ENCODE measurements around the gene CHIT1.
A peak's percentile ranks its signal among the peaks of the same experiment; 100 is the strongest.

The CHIT1 gene

DNA sequence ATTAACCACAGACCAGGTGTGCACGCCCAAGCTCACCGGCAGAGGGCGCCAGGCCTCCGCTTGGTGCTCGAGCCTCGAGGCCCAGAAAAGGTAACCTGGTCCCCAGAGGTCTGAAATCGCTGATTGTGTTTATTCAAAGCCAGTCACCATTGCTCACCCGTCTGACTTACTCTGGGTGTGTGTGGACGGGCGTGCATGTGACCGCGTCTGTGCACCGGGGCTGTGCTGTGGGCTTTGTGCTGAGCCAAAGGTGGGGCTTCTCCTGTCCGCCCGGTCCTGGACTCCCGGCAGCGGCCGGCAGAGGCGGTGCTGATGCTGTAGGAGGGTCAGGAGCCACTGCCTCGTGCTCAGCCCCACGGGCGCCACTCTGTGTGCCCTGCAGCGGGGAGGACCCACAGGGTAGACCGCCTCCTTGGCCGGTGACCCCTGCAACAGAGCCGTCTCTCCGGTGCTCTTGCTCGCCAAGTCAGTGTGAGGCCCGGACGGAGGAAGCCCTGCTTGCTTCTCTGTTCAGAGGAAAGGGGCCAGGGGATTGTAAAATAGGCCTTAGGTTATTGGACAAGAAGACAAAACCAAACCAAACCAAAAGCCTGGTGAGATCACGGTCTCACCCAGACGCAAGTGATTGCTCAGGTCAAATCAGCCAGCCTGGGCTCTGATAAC, 43.9 kb upstream of the CHIT1 start:
- no peak overlapping the region for H3K4ac ChIP-seq (ENCODE audit: low read depth, low read length)
- H2BK12ac ChIP-seq (ENCODE audit: low read length), result no peak overlapping the region
- H4K91ac ChIP-seq (ENCODE audit: low read depth, low read length), result peak overlapping the region; percentile 2
- H2BK5ac ChIP-seq (ENCODE audit: low read depth, low read length, poor library complexity), result no peak overlapping the region
- no peak overlapping the region for H3K27ac ChIP-seq (ENCODE audit: low read depth, low read length)
- H3K4me2 ChIP-seq (ENCODE audit: low read length), result peak overlapping the region; percentile 82
- H3K14ac ChIP-seq (ENCODE audit: low read length), result peak overlapping the region; percentile 33
- H2AK5ac ChIP-seq (ENCODE audit: low read length), result no peak overlapping the region
- H3K79me1 ChIP-seq (ENCODE audit: low read length), result peaks cover 6% of the 10 kb centered on the region
- peak; percentile 79 to 95 for DNase-seq
- no peak overlapping the region for H3K4me3 ChIP-seq (ENCODE audit: low read depth, low read length)
- no peak overlapping the region for H3K23ac ChIP-seq (ENCODE audit: low read length)
- H2AFZ ChIP-seq (ENCODE audit: insufficient read depth, low read length, poor library complexity), result peak overlapping the region; percentile 38
- H3K36me3 ChIP-seq (ENCODE audit: control insufficient read depth in 1 of 2, insufficient read depth in 2 of 2, low read length in 2 of 2), result no peaks in the 10 kb centered on the region
- no peak overlapping the region for H3K9ac ChIP-seq (ENCODE audit: low read length)
- no peak overlapping the region for H3K18ac ChIP-seq (ENCODE audit: low read length)
- peaks cover 7 to 11% of the 10 kb centered on the region in 2 experiments for H3K4me1 ChIP-seq (ENCODE audit: control insufficient read depth in 1 of 2, insufficient read depth in 2 of 2, low read length in 2 of 2)
- no CpG with 5 or more reads among the region's 32 CpGs for WGBS (ENCODE audit: extremely low coverage, insufficient coverage, insufficient read length)
- H3K9me3 ChIP-seq (ENCODE audit: insufficient read depth, low read depth, low read length), result peaks cover 2% of the 10 kb centered on the region
- no peak overlapping the region for H2BK120ac ChIP-seq (ENCODE audit: insufficient read depth, low read length, poor library complexity)
- no peaks in the 10 kb centered on the region for H3K27me3 ChIP-seq (ENCODE audit: insufficient read depth, low read length)
- H3K79me2 ChIP-seq (ENCODE audit: control insufficient read depth, insufficient read depth, low read length, poor library complexity), result no peaks in the 10 kb centered on the region
- peak overlapping the region; percentile 32 for H4K8ac ChIP-seq (ENCODE audit: low read depth, low read length)
- peak overlapping the region; percentile 20 for H4K12ac ChIP-seq (ENCODE audit: low read depth, low read length)

GRCh38 chr1:203272633-203273205, 43.2 kb upstream of the CHIT1 start:
- H2AFZ ChIP-seq (ENCODE audit: insufficient read depth, low read length, poor library complexity), result no peak overlapping the region
- H3K79me1 ChIP-seq (ENCODE audit: low read length), result peaks cover 3% of the 10 kb centered on the region
- H3K23ac ChIP-seq (ENCODE audit: low read length), result no peak overlapping the region
- no peaks in the 10 kb centered on the region for H3K79me2 ChIP-seq (ENCODE audit: control insufficient read depth, insufficient read depth, low read length, poor library complexity)
- no peak overlapping the region for H4K12ac ChIP-seq (ENCODE audit: low read depth, low read length)
- DNase-seq, result no peak
- no CpG with 5 or more reads among the region's 17 CpGs for WGBS (ENCODE audit: extremely low coverage, insufficient coverage, insufficient read length)
- H3K9ac ChIP-seq (ENCODE audit: low read length), result no peak overlapping the region
- no peak overlapping the region for H4K8ac ChIP-seq (ENCODE audit: low read depth, low read length)
- no peak overlapping the region for H2AK5ac ChIP-seq (ENCODE audit: low read length)
- H2BK120ac ChIP-seq (ENCODE audit: insufficient read depth, low read length, poor library complexity), result no peak overlapping the region
- no peak overlapping the region for H3K4ac ChIP-seq (ENCODE audit: low read depth, low read length)
- peaks cover 5 to 8% of the 10 kb centered on the region in 2 experiments for H3K4me1 ChIP-seq (ENCODE audit: control insufficient read depth in 1 of 2, insufficient read depth in 2 of 2, low read length in 2 of 2)
- H3K36me3 ChIP-seq (ENCODE audit: control insufficient read depth in 1 of 2, insufficient read depth in 2 of 2, low read length in 2 of 2), result no peaks in the 10 kb centered on the region
- peaks cover 2% of the 10 kb centered on the region for H3K9me3 ChIP-seq (ENCODE audit: insufficient read depth, low read depth, low read length)
- no peak overlapping the region for H2BK12ac ChIP-seq (ENCODE audit: low read length)
- H3K18ac ChIP-seq (ENCODE audit: low read length), result no peak overlapping the region
- H3K4me2 ChIP-seq (ENCODE audit: low read length), result peak overlapping the region; percentile 82
- H4K91ac ChIP-seq (ENCODE audit: low read depth, low read length), result no peak overlapping the region
- H3K14ac ChIP-seq (ENCODE audit: low read length), result no peak overlapping the region
- no peak overlapping the region for H2BK5ac ChIP-seq (ENCODE audit: low read depth, low read length, poor library complexity)
- no peak overlapping the region for H3K27ac ChIP-seq (ENCODE audit: low read depth, low read length)
- H3K4me3 ChIP-seq (ENCODE audit: low read depth, low read length), result no peak overlapping the region
- H3K27me3 ChIP-seq (ENCODE audit: insufficient read depth, low read length), result no peaks in the 10 kb centered on the region

- H3K18ac ChIP-seq (ENCODE audit: low read length), result no peak overlapping the region
- peaks cover 6 to 10% of the 10 kb centered on the region in 2 experiments for H3K4me1 ChIP-seq (ENCODE audit: control insufficient read depth in 1 of 2, insufficient read depth in 2 of 2, low read length in 2 of 2)
- H2BK12ac ChIP-seq (ENCODE audit: low read length), result no peak overlapping the region
- no peaks in the 10 kb centered on the region for H3K79me2 ChIP-seq (ENCODE audit: control insufficient read depth, insufficient read depth, low read length, poor library complexity)
- no peak overlapping the region for H2BK5ac ChIP-seq (ENCODE audit: low read depth, low read length, poor library complexity)
- H3K23ac ChIP-seq (ENCODE audit: low read length), result no peak overlapping the region
- H3K9me3 ChIP-seq (ENCODE audit: insufficient read depth, low read depth, low read length), result peaks cover 2% of the 10 kb centered on the region
- no peak overlapping the region for H3K14ac ChIP-seq (ENCODE audit: low read length)
- H4K8ac ChIP-seq (ENCODE audit: low read depth, low read length), result no peak overlapping the region
- DNase-seq, result no peak
- no peak overlapping the region for H2AK5ac ChIP-seq (ENCODE audit: low read length)
- no CpG with 5 or more reads among the region's 6 CpGs for WGBS (ENCODE audit: extremely low coverage, insufficient coverage, insufficient read length)
- no peak overlapping the region for H4K12ac ChIP-seq (ENCODE audit: low read depth, low read length)
- no peak overlapping the region for H3K27ac ChIP-seq (ENCODE audit: low read depth, low read length)
- H3K36me3 ChIP-seq (ENCODE audit: control insufficient read depth in 1 of 2, insufficient read depth in 2 of 2, low read length in 2 of 2), result no peaks in the 10 kb centered on the region
- no peak overlapping the region for H3K9ac ChIP-seq (ENCODE audit: low read length)
- H3K27me3 ChIP-seq (ENCODE audit: insufficient read depth, low read length), result no peaks in the 10 kb centered on the region
- no peak overlapping the region for H3K4me3 ChIP-seq (ENCODE audit: low read depth, low read length)
- no peak overlapping the region for H3K4ac ChIP-seq (ENCODE audit: low read depth, low read length)
- H4K91ac ChIP-seq (ENCODE audit: low read depth, low read length), result no peak overlapping the region
- H3K4me2 ChIP-seq (ENCODE audit: low read length), result no peak overlapping the region
- no peak overlapping the region for H2BK120ac ChIP-seq (ENCODE audit: insufficient read depth, low read length, poor library complexity)
- H2AFZ ChIP-seq (ENCODE audit: insufficient read depth, low read length, poor library complexity), result no peak overlapping the region
- peaks cover 5% of the 10 kb centered on the region for H3K79me1 ChIP-seq (ENCODE audit: low read length)
Measured at GRCh38 chr1:203271962-203272632, 42.6 kb upstream of the CHIT1 start.

GRCh38 chr1:203271018-203271743, 41.7 kb upstream of the CHIT1 start:
- DNase-seq, result peak; percentile 50 to 68
- WGBS (ENCODE audit: extremely low coverage, insufficient coverage, insufficient read length), result no CpG with 5 or more reads among the region's 8 CpGs
- peak overlapping the region; percentile 1 for H2AFZ ChIP-seq (ENCODE audit: insufficient read depth, low read length, poor library complexity)

More at GRCh38 chr1:203271018-203271743, 41.7 kb upstream of the CHIT1 start:
- Histone ChIP-seq H4K91ac (ENCODE audit: low read depth, low read length) (no peak overlapping the region), H2AK5ac (ENCODE audit: low read length) (no peak overlapping the region), H3K4me2 (ENCODE audit: low read length) (no peak overlapping the region), H4K12ac (ENCODE audit: low read depth, low read length) (no peak overlapping the region), H3K14ac (ENCODE audit: low read length) (no peak overlapping the region), H3K9ac (ENCODE audit: low read length) (no peak overlapping the region), H3K79me2 (ENCODE audit: control insufficient read depth, insufficient read depth, low read length, poor library complexity) (no peaks in the 10 kb centered on the region), H3K27me3 (ENCODE audit: insufficient read depth, low read length) (no peaks in the 10 kb centered on the region), H3K4ac (ENCODE audit: low read depth, low read length) (no peak overlapping the region), H2BK120ac (ENCODE audit: insufficient read depth, low read length, poor library complexity) (no peak overlapping the region), H2BK12ac (ENCODE audit: low read length) (no peak overlapping the region), H3K79me1 (ENCODE audit: low read length) (peaks cover 5% of the 10 kb centered on the region), H3K9me3 (ENCODE audit: insufficient read depth, low read depth, low read length) (peaks cover 2% of the 10 kb centered on the region), H3K27ac (ENCODE audit: low read depth, low read length) (no peak overlapping the region), H3K4me1 (ENCODE audit: control insufficient read depth in 1 of 2, insufficient read depth in 2 of 2, low read length in 2 of 2) (peaks cover 6 to 10% of the 10 kb centered on the region in 2 experiments), H3K36me3 (ENCODE audit: control insufficient read depth in 1 of 2, insufficient read depth in 2 of 2, low read length in 2 of 2) (no peaks in the 10 kb centered on the region), H3K23ac (ENCODE audit: low read length) (no peak overlapping the region), H3K18ac (ENCODE audit: low read length) (no peak overlapping the region), H4K8ac (ENCODE audit: low read depth, low read length) (peak overlapping the region; percentile 6), H3K4me3 (ENCODE audit: low read depth, low read length) (no peak overlapping the region), H2BK5ac (ENCODE audit: low read depth, low read length, poor library complexity) (no peak overlapping the region)
